LNCaP clone FGC (cell line): ENCODE data around the gene EVA1C.

Source experiments
- DNase-seq: peaks from one replicate; pipeline ENCODE4 v3.0.0-alpha.2; 2011; ENCODE audit warnings: low read depth
- H3K4me3 ChIP-seq: 2 replicates; pipeline ENCODE4 v1.5.1; 2011; ENCODE audit warnings: mild to moderate bottlenecking, low read depth, low read length, control low read depth
- CTCF ChIP-seq: IDR thresholded peaks from 2 replicates; pipeline ENCODE4 v1.5.1; 2012; ENCODE audit warnings: mild to moderate bottlenecking; ENCODE audit not compliant: control insufficient read depth, insufficient read depth; ENCODE audit errors: extremely low read depth

The EVA1C gene

GRCh38 chr21:32547018-32547417 is 134.5 kb downstream of the EVA1C start:
- H3K4me3 ChIP-seq = no peak overlapping the region
- TF ChIP-seq CTCF = no peak
- no peak for DNase-seq

- no peak overlapping the region for H3K4me3 ChIP-seq
- DNase-seq = no peak
- TF ChIP-seq CTCF = no peak
Measured at GRCh38 chr21:32548978-32549377, 136.5 kb downstream of the EVA1C start.

- TF ChIP-seq CTCF = no peak
- H3K4me3 ChIP-seq = no peak overlapping the region
- DNase-seq = no peak
Measured at GRCh38 chr21:32549440-32549839, 136.9 kb downstream of the EVA1C start.

- H3K4me3 ChIP-seq = no peak overlapping the region
- no peak for TF ChIP-seq CTCF
- DNase-seq = no peak
Measured at GRCh38 chr21:32549886-32550285, 137.4 kb downstream of the EVA1C start.

- no peak for DNase-seq
- no peak overlapping the region for H3K4me3 ChIP-seq
- TF ChIP-seq CTCF = no peak
Measured at GRCh38 chr21:32554832-32555638, 142.5 kb downstream of the EVA1C start.

- no peak for TF ChIP-seq CTCF
- no peak for DNase-seq
- no peak overlapping the region for H3K4me3 ChIP-seq
Measured at GRCh38 chr21:32558106-32558505, 145.6 kb downstream of the EVA1C start.

GRCh38 chr21:32559006-32559610 is 146.6 kb downstream of the EVA1C start:
- peak; percentile 18 for DNase-seq
- no peak overlapping the region for H3K4me3 ChIP-seq
- no peak for TF ChIP-seq CTCF
